ENCODE results near the gene CAPRIN2.
A peak's percentile ranks its signal among the peaks of the same experiment; 100 is the strongest.

DNA sequence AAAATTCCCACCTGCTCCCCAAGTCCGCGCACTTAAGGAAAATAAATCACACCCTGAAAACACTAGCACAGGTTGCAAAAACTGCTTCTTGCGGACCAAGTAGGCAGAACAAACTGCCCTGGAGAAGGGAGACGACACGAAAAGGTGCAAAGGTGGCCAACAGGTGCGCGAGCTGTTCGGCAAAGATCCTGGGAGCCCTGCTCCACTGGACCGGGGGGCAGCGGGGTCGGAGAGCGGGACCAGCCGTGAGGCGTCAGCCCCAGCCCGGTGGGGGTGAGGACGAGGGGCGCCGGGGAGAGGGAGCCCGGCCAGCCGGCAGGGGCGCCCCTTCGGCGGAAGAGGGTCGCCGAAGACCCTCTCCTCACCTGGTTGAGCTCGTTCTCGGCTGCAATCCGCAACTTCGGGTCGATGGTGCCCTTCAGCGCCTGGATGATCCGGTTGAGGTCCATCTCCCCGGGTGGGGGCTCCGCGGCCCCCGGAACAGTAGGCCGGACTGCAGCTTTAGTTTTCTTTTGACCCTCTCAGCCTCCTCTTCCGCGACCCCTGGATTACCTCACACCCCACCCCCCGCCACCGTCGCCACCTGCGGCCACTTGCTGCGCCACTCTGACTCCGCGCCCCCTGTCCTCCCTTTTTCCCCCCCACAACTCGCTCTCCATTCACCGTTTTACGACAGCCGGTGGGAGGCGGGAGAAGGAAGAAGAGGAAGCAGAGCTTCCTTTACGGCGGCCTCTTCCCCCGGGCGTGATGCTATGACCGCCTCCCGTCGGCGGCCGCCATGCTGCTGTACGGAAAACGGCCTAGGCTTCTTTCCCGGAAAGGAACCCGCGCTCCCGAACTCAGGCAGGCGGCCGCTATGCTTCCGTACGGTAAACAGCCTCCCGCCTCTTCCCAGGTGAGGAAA lies 59.3 kb downstream of the CAPRIN2 start, which contains the start of gene IPO8:
- TF ChIP-seq, protein P1, sequence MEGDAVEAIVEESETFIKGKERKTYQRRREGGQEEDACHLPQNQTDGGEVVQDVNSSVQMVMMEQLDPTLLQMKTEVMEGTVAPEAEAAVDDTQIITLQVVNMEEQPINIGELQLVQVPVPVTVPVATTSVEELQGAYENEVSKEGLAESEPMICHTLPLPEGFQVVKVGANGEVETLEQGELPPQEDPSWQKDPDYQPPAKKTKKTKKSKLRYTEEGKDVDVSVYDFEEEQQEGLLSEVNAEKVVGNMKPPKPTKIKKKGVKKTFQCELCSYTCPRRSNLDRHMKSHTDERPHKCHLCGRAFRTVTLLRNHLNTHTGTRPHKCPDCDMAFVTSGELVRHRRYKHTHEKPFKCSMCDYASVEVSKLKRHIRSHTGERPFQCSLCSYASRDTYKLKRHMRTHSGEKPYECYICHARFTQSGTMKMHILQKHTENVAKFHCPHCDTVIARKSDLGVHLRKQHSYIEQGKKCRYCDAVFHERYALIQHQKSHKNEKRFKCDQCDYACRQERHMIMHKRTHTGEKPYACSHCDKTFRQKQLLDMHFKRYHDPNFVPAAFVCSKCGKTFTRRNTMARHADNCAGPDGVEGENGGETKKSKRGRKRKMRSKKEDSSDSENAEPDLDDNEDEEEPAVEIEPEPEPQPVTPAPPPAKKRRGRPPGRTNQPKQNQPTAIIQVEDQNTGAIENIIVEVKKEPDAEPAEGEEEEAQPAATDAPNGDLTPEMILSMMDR (IDR thresholded peaks at IDR 0.05) = peak in 3 of 6 experiments; percentile 11 to 51 (median 41)
- TF ChIP-seq EP300 (IDR thresholded peaks at IDR 0.05) (no peak), POLR2AphosphoS5 (IDR thresholded peaks at IDR 0.05) (peak; percentile 40 to 77), POLR2A (IDR thresholded peaks at IDR 0.05) (peak in 1 of 4 donors; percentile 21)
